HG03460 (cell line): ENCODE results near the gene TRAPPC3.
A peak's percentile ranks its signal among the peaks of the same experiment; 100 is the strongest.

ENCODE experiments used
- ATAC-seq: cut with Tn5 transposase; IDR thresholded peaks from one replicate; pipeline ENCODE4 v1.9.1; 2021; ENCODE audit not compliant: unreplicated experiment

The TRAPPC3 gene

DNA sequence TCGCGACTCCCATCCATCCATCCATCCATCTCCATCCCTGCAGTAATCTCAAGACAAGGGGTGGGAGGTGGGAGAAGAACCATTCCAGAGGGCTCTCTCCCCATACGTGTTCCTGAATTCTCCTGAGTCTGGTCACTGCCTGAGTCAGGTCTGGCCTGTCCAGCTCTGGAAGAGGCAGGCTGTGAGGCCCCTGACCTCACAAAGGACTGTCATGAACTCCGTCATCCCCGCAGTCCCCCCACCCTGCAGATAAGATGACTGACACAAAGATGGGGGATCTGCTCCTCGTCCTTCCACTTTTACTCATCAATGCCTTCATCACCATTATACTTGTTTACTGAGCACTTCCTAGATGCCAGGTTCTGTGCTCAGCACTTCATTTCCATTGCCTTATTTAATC, 5.0 kb upstream of the TRAPPC3 start:
- no peak for ATAC-seq

DNA sequence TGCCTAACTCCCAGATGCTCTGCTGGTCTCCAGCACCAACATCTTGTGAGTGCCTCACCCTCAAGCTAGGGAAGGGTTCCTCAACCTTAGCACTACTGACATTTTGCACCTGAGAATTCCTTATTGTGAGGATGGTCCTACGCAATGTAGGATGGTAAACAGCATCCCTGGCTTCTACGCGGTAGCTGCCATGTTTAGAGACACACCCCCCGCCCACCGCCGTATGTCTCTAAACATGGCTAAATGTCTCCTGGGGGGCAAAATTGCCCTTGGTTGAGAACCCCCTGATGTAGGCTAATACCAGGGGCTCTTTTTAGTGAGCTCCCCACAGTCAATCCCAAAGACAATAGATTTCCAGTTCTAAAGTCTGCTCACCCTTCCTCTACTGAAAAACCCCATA, 4.2 kb upstream of the TRAPPC3 start:
- ATAC-seq: no peak

DNA sequence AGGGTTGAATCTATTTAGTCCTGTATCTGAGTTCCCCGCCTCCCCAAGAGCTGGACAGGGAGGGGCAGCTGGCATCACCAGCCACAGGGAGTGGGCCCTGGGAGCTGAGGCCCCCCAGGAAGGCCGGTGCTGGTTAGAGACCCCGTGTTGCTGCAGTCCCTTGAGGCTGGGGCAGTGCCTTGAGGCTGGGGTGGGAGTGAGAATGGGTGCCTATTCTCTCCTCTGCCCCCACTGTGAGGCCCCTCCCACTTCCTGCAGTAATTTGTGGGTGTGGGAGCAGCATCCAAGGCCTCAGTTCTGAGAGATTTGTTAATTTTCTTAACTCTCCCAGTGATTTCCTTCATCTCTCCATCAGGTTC, 2.5 kb upstream of the TRAPPC3 start:
- no peak for ATAC-seq

DNA sequence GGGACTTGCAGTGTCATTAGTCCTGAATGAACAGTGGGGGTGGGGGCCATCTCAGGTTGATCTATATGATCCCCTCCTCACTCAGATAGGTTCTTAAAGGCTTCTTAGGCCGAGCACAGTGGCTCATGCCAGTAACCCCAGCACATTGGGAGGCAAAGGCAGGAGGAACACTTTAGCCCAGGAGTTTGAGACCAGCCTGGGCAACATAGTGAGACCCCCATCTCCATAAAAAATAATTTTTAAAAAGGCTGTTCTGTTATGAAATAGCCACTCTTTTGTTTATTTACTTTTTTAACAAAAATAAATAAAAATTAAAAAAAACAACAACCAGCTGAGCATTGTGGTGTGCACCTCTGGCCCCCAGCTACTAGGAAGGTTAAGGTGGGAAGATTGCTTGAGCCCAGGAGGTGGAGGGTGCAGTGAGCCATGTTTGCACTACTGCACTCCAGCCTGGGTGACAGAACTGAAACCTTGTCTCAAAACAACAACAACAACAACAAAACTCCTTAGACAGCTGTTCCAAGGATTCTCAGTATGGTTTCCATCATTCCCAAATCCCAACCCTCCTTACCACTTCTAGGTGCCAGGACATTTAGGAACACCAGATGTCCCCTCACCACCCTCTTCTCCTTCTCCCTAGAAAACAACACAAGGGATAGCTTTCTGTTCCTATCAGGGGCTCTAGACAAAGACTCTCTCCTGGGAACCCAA, 2.0 kb upstream of the TRAPPC3 start:
- ATAC-seq: no peak

DNA sequence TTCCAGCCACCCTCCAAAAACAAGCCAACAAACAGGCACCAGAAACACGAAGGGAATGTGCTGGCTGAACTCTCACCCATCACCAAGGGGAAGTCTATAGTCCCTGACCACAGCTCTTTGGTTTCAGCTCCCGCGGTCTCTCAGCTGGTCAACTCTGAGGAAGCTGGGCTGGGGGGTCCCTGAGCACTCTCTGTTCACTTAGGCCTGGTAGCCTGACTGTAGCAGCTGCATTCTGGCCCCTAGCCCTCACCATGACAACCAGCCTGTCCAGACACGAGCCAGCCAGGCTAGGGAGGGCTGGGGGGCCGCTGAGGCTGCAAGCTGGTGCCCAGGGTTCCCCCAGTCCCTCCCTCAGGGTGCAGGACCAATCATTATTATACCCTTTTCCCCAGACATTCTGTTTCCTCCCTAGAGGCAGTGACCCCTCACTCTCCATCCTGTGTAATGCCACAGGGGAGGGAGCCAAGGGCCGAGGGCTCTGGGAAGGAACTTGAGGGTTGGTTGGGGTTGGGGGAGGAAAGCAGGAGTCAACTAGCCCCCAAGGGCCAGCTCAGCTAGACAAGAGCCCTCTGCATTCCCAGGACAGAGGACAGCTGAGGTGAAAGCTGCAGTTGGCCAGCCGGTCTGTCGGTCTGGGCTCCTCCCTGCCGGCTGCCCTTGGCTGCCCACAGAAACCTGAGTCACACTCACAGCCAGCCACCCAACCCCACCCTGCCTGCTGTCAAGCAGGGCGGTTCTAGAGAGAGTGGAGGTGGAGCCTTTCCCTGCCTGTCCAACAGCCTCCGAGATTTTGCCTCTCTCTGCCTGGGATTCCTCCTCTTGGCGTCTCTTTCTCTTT, 1.2 kb upstream of the TRAPPC3 start:
- peak; percentile 48 for ATAC-seq

DNA sequence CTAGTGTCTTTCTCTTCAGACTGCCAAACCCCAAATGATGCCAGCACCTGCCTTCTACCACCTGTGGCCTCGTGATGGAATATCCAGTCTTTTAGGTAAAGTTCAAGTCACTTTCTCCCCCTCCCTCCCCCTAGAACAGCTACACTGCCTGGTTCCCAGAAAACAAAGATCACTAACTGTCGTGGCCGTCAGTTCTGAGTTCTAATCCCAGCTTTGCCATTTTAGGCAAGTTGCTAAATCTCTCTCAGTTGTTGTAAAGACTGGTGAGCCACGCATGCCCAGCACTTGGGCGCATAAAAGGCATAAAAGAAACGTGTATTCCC, 648 bp upstream of the TRAPPC3 start:
- no peak for ATAC-seq

DNA sequence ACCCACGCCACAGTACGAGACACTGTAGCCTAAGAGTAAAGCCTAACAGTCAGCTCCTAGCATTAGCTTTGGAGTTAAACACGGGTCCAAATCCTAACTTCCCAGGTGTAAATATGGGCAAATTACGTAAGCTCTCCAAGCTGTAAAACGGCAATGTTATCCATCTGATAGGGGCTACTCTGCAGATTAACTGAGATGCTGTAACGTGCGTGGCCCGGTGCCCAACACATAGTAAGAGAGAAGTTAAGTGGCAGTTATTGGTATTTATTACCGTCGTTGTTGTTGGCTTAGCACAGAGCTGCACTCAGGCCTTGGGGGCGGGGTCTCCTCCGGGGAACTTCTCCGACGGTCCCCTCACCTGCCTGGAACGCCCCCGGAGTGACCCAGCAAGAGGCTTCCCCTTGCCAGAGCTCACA, 457 bp downstream of the TRAPPC3 start:
- no peak for ATAC-seq

DNA sequence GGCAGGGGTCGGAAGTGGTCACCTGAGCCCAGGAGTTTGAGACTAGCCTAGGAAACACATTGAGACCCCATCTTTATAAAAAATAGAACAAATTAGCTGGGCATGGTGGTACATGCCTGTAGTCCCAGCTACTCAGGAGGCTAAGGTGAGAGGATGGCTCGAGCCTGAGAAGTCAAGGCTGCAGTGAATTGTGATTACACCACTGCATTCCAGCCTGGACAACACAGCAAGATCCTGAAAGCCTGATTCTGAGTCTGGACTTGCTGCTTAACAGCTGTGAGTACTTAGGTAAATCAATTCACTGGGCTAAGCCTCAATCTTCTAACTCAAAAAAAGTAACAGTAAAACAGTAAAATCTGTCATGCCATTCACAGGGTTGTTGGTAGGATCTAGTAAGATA, 4.9 kb downstream of the TRAPPC3 start:
- ATAC-seq: no peak

DNA sequence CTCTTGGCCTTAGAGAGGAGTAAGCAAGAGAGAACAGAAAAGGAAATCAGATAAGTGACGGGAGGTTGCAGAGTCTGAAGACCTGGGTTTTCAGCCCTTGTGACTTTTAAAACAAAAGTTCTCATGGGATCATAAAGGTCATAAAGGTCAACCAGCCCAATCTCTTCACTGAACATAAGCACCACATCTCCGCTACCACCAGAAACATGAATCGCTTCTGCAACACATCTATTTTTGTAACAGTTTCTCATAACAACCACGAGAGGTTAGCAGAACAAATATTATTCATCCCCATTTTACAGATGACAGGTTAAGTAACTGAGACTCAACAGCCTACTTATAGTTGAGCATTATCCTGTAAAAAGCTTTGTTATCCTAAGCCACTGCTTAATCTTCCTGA, 5.9 kb downstream of the TRAPPC3 start:
- ATAC-seq: no peak

DNA sequence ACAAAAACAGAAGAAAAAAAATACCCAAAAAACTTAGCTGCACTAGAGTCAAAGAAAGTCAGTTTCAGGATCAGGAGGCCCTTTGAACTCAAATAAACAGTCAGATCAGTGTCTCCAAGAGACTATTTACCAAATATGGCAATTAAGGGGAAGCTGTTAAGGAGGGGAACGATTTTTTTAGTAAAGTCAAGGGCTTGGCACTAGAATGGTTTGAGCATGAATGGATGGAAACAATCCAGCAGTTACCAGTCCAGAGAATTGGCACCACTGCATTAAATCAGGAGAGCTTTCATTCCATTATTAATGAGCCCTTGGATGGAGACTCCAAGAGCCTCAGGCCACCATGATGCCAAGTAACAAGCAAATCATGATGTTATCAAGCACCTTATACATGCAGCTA, 7.2 kb downstream of the TRAPPC3 start:
- no peak for ATAC-seq

DNA sequence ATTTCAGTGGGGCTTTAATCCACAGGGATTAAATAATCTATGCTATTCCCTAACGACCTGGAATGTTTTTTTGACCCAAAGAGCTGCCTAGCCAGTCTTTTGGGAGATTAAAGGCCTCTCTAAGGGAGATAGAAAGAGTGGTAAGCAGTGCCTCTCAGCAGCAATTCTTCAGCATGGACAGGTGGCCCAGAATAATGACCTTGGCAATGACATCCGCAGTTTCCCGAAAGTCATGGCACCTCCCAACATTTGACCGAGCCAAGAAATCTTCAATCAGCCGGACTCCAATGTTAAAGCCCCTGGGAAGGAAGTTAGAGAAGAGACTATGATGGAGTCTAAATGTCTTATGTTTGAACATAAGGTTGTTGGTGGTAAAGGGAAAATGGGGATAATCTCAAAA, 9.8 kb downstream of the TRAPPC3 start:
- no peak for ATAC-seq

DNA sequence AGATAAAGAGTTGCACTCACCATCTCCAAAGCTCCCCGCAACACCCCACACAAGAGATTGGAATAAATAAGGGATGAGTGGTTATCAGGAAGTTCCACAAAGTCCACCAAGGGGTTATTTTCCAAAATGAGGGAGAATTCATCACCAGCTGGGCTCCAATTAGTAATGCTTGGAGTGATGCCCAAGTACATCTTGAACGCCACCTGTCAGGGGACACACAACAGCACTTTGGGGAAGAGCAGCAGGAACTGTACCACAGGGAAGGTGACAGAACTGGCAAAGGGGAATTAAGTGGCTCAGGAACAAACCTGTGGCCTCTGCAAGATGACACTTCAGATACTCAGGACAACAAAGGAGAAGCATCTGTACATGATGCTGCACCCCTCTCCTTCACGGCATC, 11.5 kb downstream of the TRAPPC3 start:
- no peak for ATAC-seq

DNA sequence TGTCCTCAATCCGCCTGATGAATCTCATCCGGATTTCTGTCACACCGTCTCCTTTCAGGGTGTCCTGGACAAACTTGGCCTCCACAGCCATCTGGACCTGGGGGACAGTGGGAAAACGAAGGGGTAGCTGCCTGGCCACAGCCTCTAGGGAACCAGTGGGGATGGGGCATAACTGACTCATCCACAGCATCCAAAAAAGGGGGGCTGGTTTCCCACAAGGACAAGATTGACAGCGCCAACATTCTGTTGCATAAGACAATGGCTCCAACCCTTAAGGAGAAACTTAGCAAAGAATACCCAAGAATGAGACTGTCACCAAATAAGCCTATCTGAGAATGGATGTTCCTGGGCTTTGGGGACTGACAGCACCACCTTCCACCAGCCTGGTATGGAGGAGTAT, 12.1 kb downstream of the TRAPPC3 start:
- ATAC-seq: no peak

DNA sequence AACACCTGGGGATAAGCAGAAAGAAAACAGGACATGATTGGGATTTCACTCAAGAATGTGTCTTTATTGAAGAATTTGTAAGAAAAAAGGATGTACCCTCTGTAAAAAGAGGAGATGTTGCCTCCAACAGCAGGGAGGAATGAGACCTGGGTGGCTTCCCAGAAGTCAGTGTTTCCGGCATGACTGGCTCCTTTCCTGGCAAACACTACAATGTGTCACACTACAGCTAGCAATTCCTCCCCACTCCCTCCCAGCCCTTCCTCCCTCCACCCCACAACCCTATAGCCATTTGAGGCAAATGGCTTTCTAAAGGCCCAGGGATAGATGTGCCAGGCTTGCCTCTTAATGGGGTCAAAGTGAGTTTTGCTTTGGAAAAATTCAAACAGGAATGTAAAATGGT, 12.8 kb downstream of the TRAPPC3 start:
- ATAC-seq: no peak

DNA sequence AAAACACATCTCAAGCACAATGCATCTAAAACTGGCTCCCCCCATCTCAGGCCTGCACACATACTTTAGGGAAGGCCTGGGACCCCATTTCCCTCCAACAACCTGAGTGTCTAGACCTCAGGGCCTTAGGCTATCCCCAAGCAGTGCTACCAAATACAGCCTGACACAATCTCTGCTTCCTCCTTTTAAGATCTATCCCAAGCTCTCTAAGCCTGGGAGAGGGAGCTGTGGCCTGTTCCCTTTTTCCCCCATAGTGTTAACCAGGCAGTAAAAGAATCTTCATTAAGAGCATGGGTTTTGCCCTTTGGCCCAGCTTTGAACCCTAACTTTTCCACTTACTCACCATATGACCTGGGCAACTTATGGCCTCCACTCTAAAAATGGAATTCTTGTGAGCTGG, 13.5 kb downstream of the TRAPPC3 start:
- ATAC-seq: no peak

DNA sequence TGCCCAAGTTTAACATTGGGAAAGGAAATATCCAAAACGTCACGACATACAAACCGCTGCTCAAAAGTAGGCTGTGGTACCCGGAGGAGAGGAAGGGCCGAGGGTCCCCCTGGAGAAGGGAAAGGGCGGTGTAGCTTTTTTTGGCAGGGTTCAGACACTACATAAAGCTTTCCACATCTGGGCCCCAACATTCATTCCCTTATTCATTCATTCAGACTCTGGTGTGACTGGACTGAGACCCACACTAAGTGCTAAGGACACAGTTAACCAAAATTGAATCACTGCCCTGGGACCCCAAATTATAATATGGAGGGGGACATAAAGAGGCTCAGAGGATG, 14.0 kb downstream of the TRAPPC3 start:
- no peak for ATAC-seq

DNA sequence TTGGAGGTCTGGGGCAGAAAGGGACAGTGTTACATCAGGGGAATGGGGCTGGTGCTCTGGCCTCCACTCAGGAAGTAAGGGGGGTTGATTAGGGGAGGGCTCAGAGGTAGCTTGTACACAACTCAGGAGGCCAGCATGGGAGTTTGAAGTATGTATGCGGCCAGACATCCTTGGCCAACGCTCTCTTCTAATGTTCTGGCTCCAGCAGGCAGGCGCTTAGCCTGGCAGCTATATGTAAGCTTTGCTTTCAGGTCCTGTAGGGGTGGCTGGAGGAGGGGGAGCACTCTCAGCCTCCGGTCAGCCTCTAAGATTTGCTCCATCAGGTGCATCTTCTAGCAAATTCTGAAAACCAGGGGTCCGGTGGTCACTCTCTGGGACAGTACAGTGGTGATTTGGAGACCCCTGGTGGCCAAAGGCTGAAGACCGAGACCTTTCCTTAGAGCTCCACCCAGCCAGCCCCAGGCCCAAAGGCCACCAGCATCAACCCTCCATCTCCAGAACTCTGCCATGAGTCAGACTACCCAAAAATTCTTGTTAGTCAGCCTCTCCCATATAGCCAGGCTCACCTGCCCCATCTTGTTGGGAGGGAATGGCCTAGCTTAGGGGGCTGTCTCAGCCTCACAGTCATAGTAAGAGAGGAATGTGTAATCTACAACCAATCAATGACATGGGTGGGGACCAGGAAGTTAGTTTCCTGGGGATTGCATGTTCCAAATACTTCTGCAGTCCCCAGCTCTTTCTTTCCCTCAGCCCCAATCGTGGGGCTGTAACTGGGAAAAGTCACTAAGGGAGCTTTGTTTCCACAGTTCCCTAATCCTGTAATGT, 14.6 kb downstream of the TRAPPC3 start:
- ATAC-seq: no peak

DNA sequence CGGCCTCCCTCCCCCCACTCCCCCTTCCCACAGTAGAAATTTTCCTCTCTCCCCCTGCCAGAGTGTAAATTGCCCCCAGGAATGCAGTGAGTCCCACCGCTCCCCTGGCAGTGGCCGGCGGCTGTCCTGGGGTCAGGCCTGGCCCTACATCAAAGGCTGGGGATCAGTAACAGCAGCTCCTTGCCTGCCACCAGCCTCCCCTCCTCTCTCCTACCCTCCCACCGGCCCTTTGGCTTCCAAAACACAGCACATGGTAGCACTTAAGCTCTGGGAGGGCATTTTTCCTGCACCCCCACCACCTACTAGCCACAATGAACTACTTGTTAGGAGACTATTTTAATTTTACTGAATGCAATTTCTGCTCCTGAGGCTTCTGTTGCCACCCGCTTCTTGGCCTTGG, 15.3 kb downstream of the TRAPPC3 start:
- ATAC-seq: no peak

DNA sequence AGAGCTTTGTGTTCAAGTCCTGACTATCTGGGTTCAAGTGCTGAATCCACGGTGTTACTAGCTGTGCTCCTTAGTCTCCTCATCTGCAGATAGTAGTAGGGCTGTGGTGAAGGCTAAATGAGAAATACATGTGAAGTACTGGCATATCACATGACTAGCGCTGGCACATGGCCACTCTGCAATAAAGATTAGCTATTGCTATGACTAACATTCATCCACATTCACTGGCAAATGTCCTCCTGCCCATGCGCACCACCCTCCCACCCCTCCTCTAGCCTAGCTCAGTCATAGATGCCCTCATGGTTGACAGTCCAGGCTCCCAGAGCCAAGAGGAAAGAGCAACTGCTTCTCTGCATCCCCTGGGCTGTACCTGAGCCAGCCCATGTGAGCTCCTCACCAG, 15.8 kb downstream of the TRAPPC3 start:
- ATAC-seq: no peak

DNA sequence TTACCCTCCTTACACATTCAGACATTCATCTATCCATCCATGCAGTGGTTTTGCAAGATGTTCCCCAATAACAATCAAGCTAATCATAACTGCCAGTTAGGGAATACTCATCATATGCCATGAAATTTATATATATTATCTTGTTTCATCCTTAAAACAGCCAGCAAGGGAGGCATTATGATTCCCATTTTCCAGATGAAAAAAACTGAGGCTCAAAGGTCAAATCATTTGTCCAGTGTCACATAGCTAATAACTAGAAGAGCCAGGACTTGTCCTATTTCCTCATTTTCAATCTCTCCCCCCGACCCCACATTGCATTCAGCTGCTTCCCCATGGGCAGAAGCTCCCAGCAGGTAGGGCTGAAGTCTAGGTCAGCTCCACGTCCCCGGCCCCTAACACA, 17.3 kb downstream of the TRAPPC3 start:
- ATAC-seq: no peak

DNA sequence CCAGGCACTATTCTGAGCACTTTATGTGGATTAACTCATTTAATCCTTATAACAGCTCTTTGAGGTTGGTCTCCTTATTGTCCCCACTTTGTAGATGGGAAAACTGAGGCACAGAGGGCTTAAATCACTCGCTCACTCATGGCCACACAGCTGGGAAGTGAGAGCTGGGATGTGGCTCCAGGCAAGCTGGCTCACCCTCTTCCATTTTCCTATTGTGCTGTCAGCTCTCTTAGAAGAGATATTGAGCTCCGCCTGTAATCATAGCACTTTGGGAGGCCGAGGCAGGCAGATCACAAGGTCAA, 20.4 kb downstream of the TRAPPC3 start:
- ATAC-seq: no peak

DNA sequence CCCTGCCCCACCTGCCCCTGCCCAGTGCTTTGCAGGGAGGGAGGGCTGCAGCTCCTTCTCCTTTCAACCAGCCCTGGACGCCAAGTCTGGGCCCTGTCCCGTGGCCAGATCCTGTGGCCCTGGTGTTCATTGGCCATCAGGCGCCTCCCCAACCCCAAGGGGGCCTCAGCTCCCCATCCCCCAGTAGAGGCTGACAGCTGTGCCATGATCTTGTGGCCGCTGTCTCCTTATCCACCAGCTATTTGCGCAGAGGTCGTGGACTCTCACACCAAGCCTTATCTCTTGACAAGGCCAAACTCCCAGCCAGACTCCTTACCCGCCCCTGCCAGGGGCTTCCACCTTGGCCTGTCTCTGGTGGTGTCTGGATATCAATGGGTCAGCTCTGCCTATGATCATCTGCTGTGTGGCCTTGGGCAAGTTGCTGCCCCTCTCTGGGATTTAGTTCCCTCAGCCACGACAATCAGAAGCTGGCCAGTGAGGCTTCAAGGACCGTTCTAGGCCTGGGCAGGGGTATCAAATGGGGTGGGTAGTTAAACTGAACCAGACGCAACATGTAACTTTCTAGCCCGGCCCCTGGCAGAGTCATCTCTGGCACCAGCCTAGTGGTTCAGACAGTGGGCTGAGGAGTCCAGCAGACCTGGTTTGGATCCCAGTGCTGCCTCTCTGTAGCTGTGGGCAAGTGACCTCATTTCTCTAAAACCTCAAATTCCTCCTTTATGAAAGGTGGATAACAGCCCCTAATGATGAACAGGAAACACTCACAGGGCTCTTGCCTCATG, 21.0 kb downstream of the TRAPPC3 start:
- no peak for ATAC-seq
